Liver (tissue), 3 donors: ENCODE measurements around the gene NMU.

Source experiments
- YY1 ChIP-seq: IDR thresholded peaks from 2 replicates; pipeline ENCODE4 v1.6.1; 2016; ENCODE audit warnings: antibody characterized with exemption, mild to moderate bottlenecking
- TF ChIP-seq, protein P1 (sequence below): fragments of 150-350 bp; IDR thresholded peaks from 2 replicates; pipeline ENCODE4 v1.5.1; 2017; ENCODE audit warnings: improper control_type of control experiment, low read depth, low read length; ENCODE audit not compliant: missing input control
- TF ChIP-seq, protein P2 (sequence below): IDR thresholded peaks from 2 replicates; pipeline ENCODE4 v1.6.1; 2016; ENCODE audit warnings: antibody characterized with exemption
- donor health status: healthy.
- donor health status: healthy.

DNA sequence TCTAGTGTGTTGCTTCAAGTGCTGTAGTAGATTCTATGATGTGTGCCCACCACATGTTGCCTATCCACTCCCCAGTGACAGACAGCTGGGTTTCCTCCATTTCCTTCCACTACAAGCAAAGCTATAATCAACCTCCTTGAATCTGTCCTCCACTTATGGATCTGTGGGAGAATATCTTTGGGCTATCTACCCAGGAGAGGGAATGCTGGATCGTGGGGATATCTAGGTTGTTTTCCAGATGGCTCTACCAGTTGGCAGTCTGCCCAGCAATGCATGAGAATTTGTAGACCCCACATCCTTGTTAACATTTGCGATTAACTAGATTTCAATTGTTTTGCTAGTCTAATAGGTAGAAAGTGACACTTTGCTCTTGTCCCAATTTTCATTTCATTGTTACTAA, 10.3 kb downstream of the NMU start:
- no peak for TF ChIP-seq YY1
- TF ChIP-seq, protein P1, sequence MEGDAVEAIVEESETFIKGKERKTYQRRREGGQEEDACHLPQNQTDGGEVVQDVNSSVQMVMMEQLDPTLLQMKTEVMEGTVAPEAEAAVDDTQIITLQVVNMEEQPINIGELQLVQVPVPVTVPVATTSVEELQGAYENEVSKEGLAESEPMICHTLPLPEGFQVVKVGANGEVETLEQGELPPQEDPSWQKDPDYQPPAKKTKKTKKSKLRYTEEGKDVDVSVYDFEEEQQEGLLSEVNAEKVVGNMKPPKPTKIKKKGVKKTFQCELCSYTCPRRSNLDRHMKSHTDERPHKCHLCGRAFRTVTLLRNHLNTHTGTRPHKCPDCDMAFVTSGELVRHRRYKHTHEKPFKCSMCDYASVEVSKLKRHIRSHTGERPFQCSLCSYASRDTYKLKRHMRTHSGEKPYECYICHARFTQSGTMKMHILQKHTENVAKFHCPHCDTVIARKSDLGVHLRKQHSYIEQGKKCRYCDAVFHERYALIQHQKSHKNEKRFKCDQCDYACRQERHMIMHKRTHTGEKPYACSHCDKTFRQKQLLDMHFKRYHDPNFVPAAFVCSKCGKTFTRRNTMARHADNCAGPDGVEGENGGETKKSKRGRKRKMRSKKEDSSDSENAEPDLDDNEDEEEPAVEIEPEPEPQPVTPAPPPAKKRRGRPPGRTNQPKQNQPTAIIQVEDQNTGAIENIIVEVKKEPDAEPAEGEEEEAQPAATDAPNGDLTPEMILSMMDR: no peak
- TF ChIP-seq, protein P2, sequence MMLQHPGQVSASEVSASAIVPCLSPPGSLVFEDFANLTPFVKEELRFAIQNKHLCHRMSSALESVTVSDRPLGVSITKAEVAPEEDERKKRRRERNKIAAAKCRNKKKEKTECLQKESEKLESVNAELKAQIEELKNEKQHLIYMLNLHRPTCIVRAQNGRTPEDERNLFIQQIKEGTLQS: no peak
